Neural cell (in vitro differentiated cells): ENCODE data around the gene UBA1.

Experiments used
- CTCF ChIP-seq: fragments of 450-650 bp; IDR thresholded peaks from 2 replicates; pipeline ENCODE4 v1.5.1; 2014; ENCODE audit warnings: antibody characterized with exemption, mild to moderate bottlenecking, moderate library complexity; ENCODE audit not compliant: poor library complexity, severe bottlenecking
- EP300 ChIP-seq: fragments of 450-650 bp; conservative IDR thresholded peaks from 2 replicates; pipeline ENCODE4 v1.6.1; 2014; ENCODE audit warnings: antibody characterized with exemption, mild to moderate bottlenecking, moderate library complexity; ENCODE audit not compliant: poor library complexity, severe bottlenecking
- EZH2 ChIP-seq: fragments of 200-600, 300-800 bp; shearing (Covaris generic), sonication (generic); IDR thresholded peaks from 2 replicates; pipeline ENCODE4 v1.6.1; 2014; ENCODE audit warnings: antibody characterized with exemption, low read length, borderline replicate concordance, mild to moderate bottlenecking; ENCODE audit not compliant: insufficient read depth, poor library complexity, severe bottlenecking
- MXI1 ChIP-seq: fragments of 450-650 bp; conservative IDR thresholded peaks from 2 replicates; pipeline ENCODE4 v1.6.1; 2014; ENCODE audit warnings: antibody characterized with exemption, mild to moderate bottlenecking; ENCODE audit not compliant: poor library complexity, severe bottlenecking
- POLR2AphosphoS5 ChIP-seq: IDR thresholded peaks from 2 replicates; pipeline ENCODE4 v1.6.1; 2012
- RAD21 ChIP-seq: fragments of 450-650 bp; conservative IDR thresholded peaks from 2 replicates; pipeline ENCODE4 v1.6.1; 2014; ENCODE audit warnings: antibody characterized with exemption, mild to moderate bottlenecking, moderate library complexity
- REST ChIP-seq: IDR thresholded peaks from 2 replicates; pipeline ENCODE4 v1.6.1; 2012; ENCODE audit warnings: borderline replicate concordance
- TAF1 ChIP-seq: IDR thresholded peaks from 2 replicates; pipeline ENCODE4 v1.6.1; 2012; ENCODE audit warnings: low read depth

- TF ChIP-seq CTCF (no peak), REST (no peak), EZH2 (no peak), MXI1 (no peak), POLR2AphosphoS5 (no peak), EP300 (no peak), TAF1 (no peak), RAD21 (no peak)
Measured at GRCh38 chrX:47202877-47203276, 9.2 kb downstream of the UBA1 start.
